ENCODE measurements around the gene PCDHA11.

PCDHA11 gene

GRCh38 chr5:140877262-140877581 lies 8.5 kb downstream of the PCDHA11 start:
- Histone ChIP-seq H3K9ac (no peak overlapping the region), H3K79me2 (no peaks in the 10 kb centered on the region), H3K9me3 (ENCODE audit: control insufficient read depth, low read length) (no peaks in the 10 kb centered on the region), H3K4me2 (ENCODE audit: low read length) (no peak overlapping the region), H3K36me3 (ENCODE audit: control insufficient read depth, insufficient read depth, low read length) (no peaks in the 10 kb centered on the region), H2AFZ (no peak overlapping the region), H3K4me1 (no peaks in the 10 kb centered on the region), H3K27ac (no peak overlapping the region), H3K4me3 (ENCODE audit: low read depth, low read length) (no peak overlapping the region), H3K27me3 (ENCODE audit: control insufficient read depth, insufficient read depth, low read length) (no peaks in the 10 kb centered on the region)
- TF ChIP-seq CTCF (IDR thresholded peaks at IDR 0.05), result no peak

- Histone ChIP-seq H3K79me2 (peaks cover 2% of the 10 kb centered on the region), H3K4me3 (ENCODE audit: low read depth, low read length) (peak within 1 kb of the TSS; percentile 23), H3K9ac (no peak within 1 kb of the TSS), H3K36me3 (ENCODE audit: control insufficient read depth, insufficient read depth, low read length) (no peaks in the 10 kb centered on the region), H3K9me3 (ENCODE audit: control insufficient read depth, low read length) (no peaks in the 10 kb centered on the region), H3K4me2 (ENCODE audit: low read length) (peak within 1 kb of the TSS; percentile 40), H3K27me3 (ENCODE audit: control insufficient read depth, insufficient read depth, low read length) (no peaks in the 10 kb centered on the region), H3K4me1 (no peaks in the 10 kb centered on the region), H3K27ac (no peak within 1 kb of the TSS), H2AFZ (no peak within 1 kb of the TSS)
- no peak for TF ChIP-seq CTCF (IDR thresholded peaks at IDR 0.05)
These were observed 13.3 kb downstream of the PCDHA11 start, which contains the start of gene PCDHA13 for GRCh38 chr5:140881889-140882590. PCDHA13 (plus strand) TSS chr5:140882124; CDS start chr5:140882269, 145 bp downstream.

GRCh38 chr5:140882591-140882899 lies 13.8 kb downstream of the PCDHA11 start:
- no peaks in the 10 kb centered on the region for H3K36me3 ChIP-seq (ENCODE audit: control insufficient read depth, insufficient read depth, low read length)
- H3K27ac ChIP-seq, result no peak overlapping the region
- no peaks in the 10 kb centered on the region for H3K9me3 ChIP-seq (ENCODE audit: control insufficient read depth, low read length)
- TF ChIP-seq CTCF (IDR thresholded peaks at IDR 0.05), result no peak
- no peak overlapping the region for H3K9ac ChIP-seq
- peaks cover 2% of the 10 kb centered on the region for H3K79me2 ChIP-seq
- H3K4me2 ChIP-seq (ENCODE audit: low read length), result peak overlapping the region; percentile 40
- no peaks in the 10 kb centered on the region for H3K4me1 ChIP-seq
- H3K27me3 ChIP-seq (ENCODE audit: control insufficient read depth, insufficient read depth, low read length), result no peaks in the 10 kb centered on the region
- H2AFZ ChIP-seq, result no peak overlapping the region
- peak overlapping the region; percentile 23 for H3K4me3 ChIP-seq (ENCODE audit: low read depth, low read length)

GRCh38 chr5:140883373-140883772 lies 14.6 kb downstream of the PCDHA11 start:
- H3K4me3 ChIP-seq (ENCODE audit: low read depth, low read length), result no peak overlapping the region
- H3K4me1 ChIP-seq, result no peaks in the 10 kb centered on the region
- H2AFZ ChIP-seq, result no peak overlapping the region
- H3K79me2 ChIP-seq, result peaks cover 2% of the 10 kb centered on the region
- no peaks in the 10 kb centered on the region for H3K9me3 ChIP-seq (ENCODE audit: control insufficient read depth, low read length)
- H3K4me2 ChIP-seq (ENCODE audit: low read length), result no peak overlapping the region
- H3K27me3 ChIP-seq (ENCODE audit: control insufficient read depth, insufficient read depth, low read length), result no peaks in the 10 kb centered on the region
- no peak for TF ChIP-seq CTCF (IDR thresholded peaks at IDR 0.05)
- H3K27ac ChIP-seq, result no peak overlapping the region
- H3K36me3 ChIP-seq (ENCODE audit: control insufficient read depth, insufficient read depth, low read length), result no peaks in the 10 kb centered on the region
- no peak overlapping the region for H3K9ac ChIP-seq

Data from parathyroid adenoma (tissue), 2 donors.